Adrenal gland (tissue), 12 donors: ENCODE data around the gene FAHD1. TPM values are rescaled to one million over a fixed set of nuclear protein-coding genes. Genes with fewer than 3 reads are reported as not detected.

Experiments
- DNase-seq, 7 donors: peaks; one replicate each; pipeline ENCODE4 v3.0.0-alpha.2; 2019 to 2020
- H3K27ac ChIP-seq, 5 donors: fragments of 200-600 bp; sonication (generic) in 4 of 5; 1 replicate in 3 of 5; 2 replicates in 2 of 5; pipeline versions ENCODE4 v1.5.1 to v1.8.0; 2016 to 2020; ENCODE audit warnings: mild to moderate bottlenecking in 1 of 5
- H3K27me3 ChIP-seq: fragments of 200-600 bp; 2 replicates; pipeline ENCODE4 v1.8.0; 2021
- H3K36me3 ChIP-seq, 2 donors: fragments of 200-600 bp; replicated peaks in 1 of 2; 1 replicate in 1 of 2; 2 replicates in 1 of 2; pipeline versions ENCODE4 v1.5.1 to v1.8.0; 2018 to 2022
- H3K4me1 ChIP-seq, 2 donors: fragments of 200-600 bp; replicated peaks in 1 of 2; 1 replicate in 1 of 2; 2 replicates in 1 of 2; pipeline versions ENCODE4 v1.5.1 to v1.8.0; 2018 to 2021
- H3K4me3 ChIP-seq, 4 donors: fragments of 200-600 bp; sonication (generic) in 3 of 4; one replicate each; pipeline ENCODE4 v1.5.1; 2016 to 2018
- H3K9me3 ChIP-seq, 3 donors: fragments of 200-600 bp; sonication (generic) in 1 of 3; replicated peaks in 1 of 3; 1 replicate in 2 of 3; 2 replicates in 1 of 3; pipeline versions ENCODE4 v1.5.1 to v1.8.0; 2016 to 2021
- CTCF ChIP-seq, 6 experiments: fragments of 450-650 bp in 4 of 6; fragments of 200-600 bp in 2 of 6; sonication (generic) in 1 of 6; IDR thresholded peaks; 1 replicate in 5 of 6; 2 replicates in 1 of 6; pipeline versions ENCODE4 v1.5.1 to v1.8.0; 2016 to 2021; ENCODE audit warnings: antibody characterized with exemption in 6 of 6, mild to moderate bottlenecking in 2 of 6, moderate library complexity in 1 of 6
- POLR2A ChIP-seq, 2 donors: fragments of 450-650 bp; IDR thresholded peaks; one replicate each; pipeline ENCODE4 v1.6.1; 2017; ENCODE audit warnings: antibody characterized with exemption in 2 of 2, mild to moderate bottlenecking in 2 of 2, moderate library complexity in 1 of 2
- WGBS, 4 donors: extraction: QIAGEN DNeasy Blood & Tissue Kit in 2 of 4; methylation state at CpG; one replicate each; pipeline versions ENCODE4 v1.1.5 to v1.1.7; 2013 to 2017; 5-methylcytosine and 5-hydroxymethylcytosine counted together
- intact Hi-C, 2 donors: fragments of 100-400 bp; cut with DNase I; formaldehyde crosslinking; loops; one replicate each; pipeline versions ENCODE4 v1.14.1 to v1.15.0; 2022 to 2023
- polyA plus RNA-seq, 3 donors: library from polyadenylated mRNA; stranded (reverse); fragments of 200-250 nt in 2 of 3; fragments of 350-450 nt in 1 of 3; fragmentation: Illumina TruSeq in 1 of 3; extraction: RNeasy Lipid Tissue Mini Kit (QIAGEN cat#74804) in 1 of 3; gene quantifications; one replicate each; pipeline ENCODE4 v1.2.3, GENCODE V29; 2013 to 2014
- total RNA-seq, 9 donors: library from RNA; depleted of rRNA in 4 of 9; stranded (reverse); fragments of >200 nt in 4 of 9; fragments of 120-200 nt in 1 of 9; fragmentation: NEBNext Ultra II Directional in 1 of 9; extraction: Animal tissue kit (Norgen Biotek cat#: 25700) in 1 of 9; gene quantifications; one replicate each; pipeline versions ENCODE4 v1.1.0 to v1.2.4, GENCODE V29; 2013 to 2023
- donor health status: healthy with polysubstance abuse.
- donor health status: Bipolar disorder and iron deficiency.
- donor health status: DM: yes; HTN: yes; CAD: no.
- donor health status: DM: no; HTN: no; CAD: no.
- donor health status: DM: no; HTN: no; CAD: no.
- donor health status: DM: yes; HTN: yes; CAD: no.

FAHD1 gene
- total and polyA plus RNA-seq, 12 donors = 15.2 to 140 (median 51.1) TPM

GRCh38 chr16:1821861-1822611, 5.0 kb upstream of the FAHD1 start:
- Histone ChIP-seq H3K27ac (peak overlapping the region in 1 of 5 donors; percentile 22), H3K4me1 (peaks cover 18 to 27% of the 10 kb centered on the region in 2 donors), H3K9me3 (no peaks in the 10 kb centered on the region), H3K27me3 (no peaks in the 10 kb centered on the region), H3K4me3 (no peak overlapping the region), H3K36me3 (peaks cover 0 to 55% of the 10 kb centered on the region in 2 donors)
- TF ChIP-seq CTCF (IDR thresholded peaks at IDR 0.05) (no peak), POLR2A (IDR thresholded peaks at IDR 0.05) (no peak)
- 88 to 91% (median 88%) methylated on average over 13 to 24 of the region's 24 CpGs for WGBS, 4 donors
- peak in 1 of 7 donors; percentile 25 for DNase-seq
- intact Hi-C loops = no loop called here

DNA sequence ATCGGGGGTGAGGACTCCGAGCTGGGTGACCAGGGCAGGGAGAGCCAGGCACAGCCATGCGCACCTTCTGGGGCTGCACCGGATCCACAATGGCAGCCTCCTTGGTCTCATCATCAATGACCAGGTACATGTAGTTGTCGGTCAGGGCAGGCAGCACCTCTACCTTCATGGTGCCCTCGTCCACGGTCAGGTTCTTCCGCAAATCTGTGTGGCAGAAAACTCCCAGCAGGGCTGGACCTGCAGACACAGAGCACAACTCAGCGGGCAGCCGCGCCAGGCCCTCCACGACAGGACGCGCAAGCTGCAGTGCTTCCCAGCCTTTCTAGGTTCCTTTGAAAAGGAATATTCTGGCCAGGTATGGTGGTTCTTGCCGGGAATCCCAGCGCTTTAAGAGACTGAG, 4.2 kb upstream of the FAHD1 start:
- no peak for TF ChIP-seq CTCF (IDR thresholded peaks at IDR 0.05)
- no peak for TF ChIP-seq POLR2A (IDR thresholded peaks at IDR 0.05)
- Histone ChIP-seq H3K36me3 (peaks cover 0 to 48% of the 10 kb centered on the region in 2 donors), H3K4me1 (peaks cover 21 to 31% of the 10 kb centered on the region in 2 donors), H3K27me3 (no peaks in the 10 kb centered on the region), H3K9me3 (no peaks in the 10 kb centered on the region), H3K4me3 (no peak overlapping the region), H3K27ac (peak overlapping the region in 1 of 5 donors; percentile 22)
- intact Hi-C loops = no loop called here
- WGBS, 4 donors = 88 to 95% (median 93%) methylated on average over 14 to 16 of the region's 16 CpGs
- peak in 2 of 7 donors; percentile 23 to 50 for DNase-seq

DNA sequence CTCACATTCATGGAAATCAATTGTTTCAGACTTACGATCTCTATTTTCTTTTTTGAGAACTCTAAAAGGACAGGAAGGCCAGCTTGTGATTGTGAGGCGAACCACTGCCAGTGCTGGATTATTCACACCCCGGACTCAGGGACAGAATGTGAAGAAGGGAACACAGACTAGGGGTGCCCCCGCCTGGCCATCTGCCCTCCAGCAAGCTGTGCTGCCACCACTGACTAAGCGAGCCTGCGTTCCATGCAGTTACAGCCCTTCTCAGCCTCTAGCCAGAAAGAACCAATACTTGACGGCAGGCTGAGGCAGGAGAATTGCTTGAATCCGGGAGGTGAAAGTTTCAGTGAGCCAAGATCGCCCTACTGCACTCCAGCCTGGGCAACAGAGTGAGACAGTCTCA, 3.2 kb upstream of the FAHD1 start:
- TF ChIP-seq POLR2A (IDR thresholded peaks at IDR 0.05) (peak in 1 of 2 donors; percentile 55), CTCF (IDR thresholded peaks at IDR 0.05) (peak in 5 of 6 experiments; percentile 28 to 42 (median 37))
- 32 to 41% (median 36%) methylated on average over 7 to 9 of the region's 9 CpGs for WGBS, 4 donors
- Histone ChIP-seq H3K27ac (peak overlapping the region in 4 of 5 donors; percentile 72 to 98 (median 87)), H3K9me3 (no peaks in the 10 kb centered on the region), H3K4me1 (peaks cover 31 to 42% of the 10 kb centered on the region in 2 donors), H3K36me3 (peaks cover 0 to 38% of the 10 kb centered on the region in 2 donors), H3K4me3 (no peak overlapping the region), H3K27me3 (no peaks in the 10 kb centered on the region)
- intact Hi-C loops = no loop called here
- peak; percentile 82 to 94 (median 93) for DNase-seq

DNA sequence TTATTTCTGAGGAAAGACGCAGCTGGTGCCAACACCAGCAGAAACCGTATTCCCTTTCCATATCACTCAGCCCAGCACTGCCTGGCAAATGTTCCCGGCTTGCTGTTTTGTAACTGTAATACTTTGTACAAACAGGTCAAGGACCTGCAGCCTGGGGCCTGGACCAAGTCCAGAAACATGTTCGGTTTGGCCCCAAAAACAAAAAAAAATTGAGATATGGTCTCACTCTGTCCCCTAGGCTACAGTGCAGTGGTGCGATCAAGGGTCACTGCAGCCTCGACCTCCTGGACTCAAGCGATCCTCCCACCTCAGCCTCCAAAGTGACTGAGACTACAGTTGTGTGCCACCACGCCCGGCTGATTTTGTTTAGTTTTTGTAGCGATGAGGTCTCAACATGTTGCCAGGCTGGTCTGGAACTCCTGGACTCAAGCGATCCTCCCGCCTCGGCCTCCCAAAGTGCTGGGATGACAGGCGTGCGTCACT, 1.6 kb upstream of the FAHD1 start:
- H3K27ac ChIP-seq = peak overlapping the region; percentile 35 to 98 (median 86)
- intact Hi-C loops = loop anchor here in 1 of 2 donors (5.0 kb wide), 1 partner anchor 53 kb away; the partner anchor contains the start of genes EME2, MRPS34 and NME3
- WGBS, 4 donors = 35 to 56% (median 44%) methylated on average over 7 to 15 of the region's 15 CpGs
- H3K36me3 ChIP-seq = peaks cover 0 to 23% of the 10 kb centered on the region in 2 donors
- H3K27me3 ChIP-seq = no peaks in the 10 kb centered on the region
- TF ChIP-seq POLR2A (IDR thresholded peaks at IDR 0.05) (peak in 1 of 2 donors; percentile 50), CTCF (IDR thresholded peaks at IDR 0.05) (no peak)
- H3K9me3 ChIP-seq = no peaks in the 10 kb centered on the region
- H3K4me1 ChIP-seq = peaks cover 40 to 58% of the 10 kb centered on the region in 2 donors
- peak overlapping the region in 2 of 4 donors; percentile 30 to 97 for H3K4me3 ChIP-seq
- peak; percentile 55 to 88 (median 78) for DNase-seq
